Keratinocyte (primary cell): Measurements from ENCODE around the gene MTM1. TPM values are rescaled to one million over a fixed set of nuclear protein-coding genes. Genes with fewer than 3 reads are reported as not detected.

Experiments
- DNase-seq: peaks from one replicate; pipeline ENCODE4 v3.0.0-alpha.2; 2011; ENCODE audit warnings: low read depth, missing footprints, low spot score
- FAIRE-seq: peaks from 2 replicates; lab custom pipeline; 2011; peaks lifted over from hg19 to GRCh38; lab: Jason Lieb, UNC
- H2AFZ ChIP-seq: 2 replicates; pipeline ENCODE4 v1.6.0; 2012; ENCODE audit warnings: low read length, control low read depth, inconsistent platforms; ENCODE audit not compliant: control insufficient read depth
- H3K27ac ChIP-seq: 2 replicates; pipeline ENCODE4 v1.5.1; 2011; ENCODE audit warnings: low read length; ENCODE audit not compliant: control insufficient read depth, insufficient read depth
- H3K27me3 ChIP-seq: 3 replicates; pipeline ENCODE4 v1.6.0; 2011; ENCODE audit warnings: low read length; ENCODE audit not compliant: control insufficient read depth, insufficient read depth; ENCODE audit errors: extremely low read depth
- H3K36me3 ChIP-seq, 2 experiments: 2 replicates in 1 of 2; 3 replicates in 1 of 2; pipeline ENCODE4 v1.5.1; 2011; ENCODE audit warnings: low read length in 2 of 2, mild to moderate bottlenecking in 1 of 2; ENCODE audit not compliant: control insufficient read depth in 2 of 2, insufficient read depth in 2 of 2; ENCODE audit errors: extremely low read depth in 1 of 2
- H3K4me1 ChIP-seq: 3 replicates; pipeline ENCODE4 v1.5.1; 2011; ENCODE audit warnings: low read length; ENCODE audit not compliant: control insufficient read depth, insufficient read depth; ENCODE audit errors: extremely low read depth
- H3K4me2 ChIP-seq: 3 replicates; pipeline ENCODE4 v1.6.0; 2011; ENCODE audit warnings: low read depth, low read length; ENCODE audit not compliant: control insufficient read depth, insufficient read depth; ENCODE audit errors: extremely low read depth
- H3K4me3 ChIP-seq, 3 experiments: fragments of 200-600 bp in 1 of 3; sonication (generic) in 1 of 3; 2 replicates in 2 of 3; 3 replicates in 1 of 3; pipeline ENCODE4 v1.5.1; 2011 to 2016; ENCODE audit warnings: low read length in 3 of 3, mild to moderate bottlenecking in 3 of 3, control low read depth in 2 of 3, inconsistent platforms in 1 of 3, low read depth in 1 of 3, mixed read lengths in 1 of 3, mixed run types in 1 of 3, moderate library complexity in 1 of 3; ENCODE audit not compliant: control insufficient read depth in 2 of 3, insufficient read depth in 2 of 3; ENCODE audit errors: extremely low read depth in 1 of 3
- H3K79me2 ChIP-seq: 2 replicates; pipeline ENCODE4 v1.6.0; 2012; ENCODE audit warnings: low read length; ENCODE audit not compliant: control insufficient read depth, insufficient read depth
- H3K9ac ChIP-seq: 3 replicates; pipeline ENCODE4 v1.6.0; 2011; ENCODE audit warnings: low read length; ENCODE audit not compliant: control insufficient read depth, insufficient read depth; ENCODE audit errors: extremely low read depth
- H3K9me1 ChIP-seq: 3 replicates; pipeline ENCODE4 v1.6.0; 2011; ENCODE audit warnings: low read length; ENCODE audit not compliant: control insufficient read depth, insufficient read depth; ENCODE audit errors: extremely low read depth
- H3K9me3 ChIP-seq: 2 replicates; pipeline ENCODE4 v1.5.1; 2012; ENCODE audit warnings: low read depth, low read length; ENCODE audit not compliant: control insufficient read depth
- H4K20me1 ChIP-seq: 3 replicates; pipeline ENCODE4 v1.6.0; 2011; ENCODE audit warnings: low read length; ENCODE audit not compliant: control insufficient read depth, insufficient read depth; ENCODE audit errors: extremely low read depth
- EZH2 ChIP-seq: IDR thresholded peaks from one replicate; pipeline ENCODE4 v1.6.1; 2012; ENCODE audit warnings: inconsistent platforms, mild to moderate bottlenecking, low read length, moderate library complexity
- dilution Hi-C: fragments of 300-500 bp; cut with MboI; formaldehyde crosslinking; loops from one replicate; pipeline ENCODE4 v1.7.0; 2020; ENCODE audit warnings: low sequenced_read_pairs; ENCODE audit not compliant: extremely low pct_ligation_motif_present
- polyA plus RNA-seq, 5 experiments: library from polyadenylated mRNA; depleted of rRNA in 3 of 5; stranded (reverse) in 3 of 5; stranded (forward) in 1 of 5; unstranded in 1 of 5; fragments of >200 nt; gene quantifications; 1 replicate in 1 of 5; 2 replicates in 3 of 5; 3 replicates in 1 of 5; pipeline versions ENCODE4 v1.2.1 to v1.2.3, GENCODE V29; 2011 to 2012; ENCODE audit warnings: missing spikeins in 2 of 5, low read depth in 1 of 5, low replicate concordance in 1 of 5
- TF ChIP-seq, protein P1 (sequence below), 3 experiments: IDR thresholded peaks in 1 of 3; conservative IDR thresholded peaks in 1 of 3; optimal IDR thresholded peaks in 1 of 3; 2 replicates in 2 of 3; 3 replicates in 1 of 3; pipeline versions ENCODE3 to v1.5.1; 2011; ENCODE audit warnings: low read length in 3 of 3, mild to moderate bottlenecking in 3 of 3, moderate library complexity in 2 of 3, control low read depth in 1 of 3, inconsistent platforms in 1 of 3; ENCODE audit not compliant: insufficient read depth in 2 of 3; ENCODE audit errors: extremely low read depth in 1 of 3

MTM1 gene
- polyA plus RNA-seq, 1 donor (not counting 4 experiments of a cell fraction or from before 2014, with no cell fraction given) = 13.9 TPM

DNA sequence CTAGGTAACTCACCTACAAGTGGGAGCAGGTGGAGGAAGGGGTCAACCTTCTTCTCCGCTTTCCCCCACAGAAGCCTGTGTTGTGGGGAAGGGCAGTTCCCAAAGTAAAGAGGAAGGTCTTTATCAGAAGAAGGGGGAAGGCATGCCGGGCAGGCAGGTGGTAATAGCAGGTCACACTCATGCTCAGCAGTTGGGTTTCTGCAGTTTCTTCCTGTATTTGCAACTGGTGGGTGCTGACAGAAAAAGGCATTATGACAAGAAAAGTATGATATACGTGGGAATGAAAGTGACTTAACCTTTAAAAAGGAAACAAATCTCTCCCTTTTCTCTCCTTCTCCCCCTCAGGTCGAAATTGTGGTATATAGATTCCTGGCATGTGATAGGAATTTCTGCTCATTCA lies 128.4 kb downstream of the MTM1 start:
- H3K9me3 ChIP-seq = no peaks in the 10 kb centered on the region
- H3K4me3 ChIP-seq = no peak overlapping the region
- peaks cover 0 to 4% of the 10 kb centered on the region in 2 experiments for H3K36me3 ChIP-seq
- no peak overlapping the region for H3K27ac ChIP-seq
- DNase-seq (no peak), FAIRE-seq (no peak)
- H4K20me1 ChIP-seq = no peaks in the 10 kb centered on the region
- no peak overlapping the region for H3K9ac ChIP-seq
- peaks cover 25% of the 10 kb centered on the region for H3K4me1 ChIP-seq
- H3K9me1 ChIP-seq = no peaks in the 10 kb centered on the region
- no peak overlapping the region for H3K4me2 ChIP-seq
- no peaks in the 10 kb centered on the region for H3K27me3 ChIP-seq
- TF ChIP-seq, protein P1, sequence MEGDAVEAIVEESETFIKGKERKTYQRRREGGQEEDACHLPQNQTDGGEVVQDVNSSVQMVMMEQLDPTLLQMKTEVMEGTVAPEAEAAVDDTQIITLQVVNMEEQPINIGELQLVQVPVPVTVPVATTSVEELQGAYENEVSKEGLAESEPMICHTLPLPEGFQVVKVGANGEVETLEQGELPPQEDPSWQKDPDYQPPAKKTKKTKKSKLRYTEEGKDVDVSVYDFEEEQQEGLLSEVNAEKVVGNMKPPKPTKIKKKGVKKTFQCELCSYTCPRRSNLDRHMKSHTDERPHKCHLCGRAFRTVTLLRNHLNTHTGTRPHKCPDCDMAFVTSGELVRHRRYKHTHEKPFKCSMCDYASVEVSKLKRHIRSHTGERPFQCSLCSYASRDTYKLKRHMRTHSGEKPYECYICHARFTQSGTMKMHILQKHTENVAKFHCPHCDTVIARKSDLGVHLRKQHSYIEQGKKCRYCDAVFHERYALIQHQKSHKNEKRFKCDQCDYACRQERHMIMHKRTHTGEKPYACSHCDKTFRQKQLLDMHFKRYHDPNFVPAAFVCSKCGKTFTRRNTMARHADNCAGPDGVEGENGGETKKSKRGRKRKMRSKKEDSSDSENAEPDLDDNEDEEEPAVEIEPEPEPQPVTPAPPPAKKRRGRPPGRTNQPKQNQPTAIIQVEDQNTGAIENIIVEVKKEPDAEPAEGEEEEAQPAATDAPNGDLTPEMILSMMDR (optimal IDR thresholded peaks at IDR 0.05 in 1 of 3, IDR thresholded peaks at IDR 0.05 in 1 of 3, conservative IDR thresholded peaks at IDR 0.05 in 1 of 3; ENCODE audit: extremely low read depth in 1 of 3, insufficient read depth in 2 of 3, low read length in 3 of 3) = no peak
- TF ChIP-seq EZH2 = no peak
- peaks cover 47% of the 10 kb centered on the region for H3K79me2 ChIP-seq
- no peak overlapping the region for H2AFZ ChIP-seq
- dilution Hi-C loops = no loop called here

DNA sequence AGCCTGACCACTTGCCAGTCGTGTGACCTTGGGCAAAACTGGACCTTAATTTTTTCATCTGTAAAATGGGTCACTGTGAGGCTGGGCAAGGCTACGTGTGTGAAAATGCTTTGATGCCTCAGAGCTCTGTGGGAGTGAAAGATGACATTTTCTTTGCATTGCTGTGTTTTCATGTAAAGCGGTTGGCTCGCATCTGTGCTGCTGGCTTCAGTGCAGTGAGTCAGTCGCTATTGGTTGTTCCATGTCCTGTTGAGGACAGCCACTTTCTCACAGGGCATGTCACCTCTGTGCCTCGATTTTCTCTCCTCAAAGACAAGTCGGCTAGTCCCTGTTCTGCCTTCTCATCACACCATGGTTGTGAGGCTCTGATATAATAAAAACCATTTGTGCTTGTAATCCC lies 129.2 kb downstream of the MTM1 start:
- no peak overlapping the region for H3K4me3 ChIP-seq
- no peak for DNase-seq
- no peak overlapping the region for H3K9ac ChIP-seq
- no peak overlapping the region for H3K27ac ChIP-seq
- H2AFZ ChIP-seq = no peak overlapping the region
- H3K9me1 ChIP-seq = no peaks in the 10 kb centered on the region
- FAIRE-seq = no peak
- dilution Hi-C loops = no loop called here
- H3K4me1 ChIP-seq = peaks cover 25% of the 10 kb centered on the region
- TF ChIP-seq, protein P1 (optimal IDR thresholded peaks at IDR 0.05 in 1 of 3, IDR thresholded peaks at IDR 0.05 in 1 of 3, conservative IDR thresholded peaks at IDR 0.05 in 1 of 3; ENCODE audit: extremely low read depth in 1 of 3, insufficient read depth in 2 of 3, low read length in 3 of 3) = no peak
- TF ChIP-seq EZH2 = no peak
- H3K79me2 ChIP-seq = peaks cover 47% of the 10 kb centered on the region
- H4K20me1 ChIP-seq = no peaks in the 10 kb centered on the region
- no peaks in the 10 kb centered on the region for H3K9me3 ChIP-seq
- no peaks in the 10 kb centered on the region for H3K27me3 ChIP-seq
- peaks cover 0 to 4% of the 10 kb centered on the region in 2 experiments for H3K36me3 ChIP-seq
- no peak overlapping the region for H3K4me2 ChIP-seq
